ENCODE results near the gene MCCD1. TPM values are rescaled to one million over a fixed set of nuclear protein-coding genes. Genes with fewer than 3 reads are reported as not detected.

MCCD1 gene
- total and polyA plus RNA-seq, 2 of the 13 experiments (the other 11 are each of a cell fraction or from before 2014, with no cell fraction given), result 0.15 TPM; not detected in 1

DNA sequence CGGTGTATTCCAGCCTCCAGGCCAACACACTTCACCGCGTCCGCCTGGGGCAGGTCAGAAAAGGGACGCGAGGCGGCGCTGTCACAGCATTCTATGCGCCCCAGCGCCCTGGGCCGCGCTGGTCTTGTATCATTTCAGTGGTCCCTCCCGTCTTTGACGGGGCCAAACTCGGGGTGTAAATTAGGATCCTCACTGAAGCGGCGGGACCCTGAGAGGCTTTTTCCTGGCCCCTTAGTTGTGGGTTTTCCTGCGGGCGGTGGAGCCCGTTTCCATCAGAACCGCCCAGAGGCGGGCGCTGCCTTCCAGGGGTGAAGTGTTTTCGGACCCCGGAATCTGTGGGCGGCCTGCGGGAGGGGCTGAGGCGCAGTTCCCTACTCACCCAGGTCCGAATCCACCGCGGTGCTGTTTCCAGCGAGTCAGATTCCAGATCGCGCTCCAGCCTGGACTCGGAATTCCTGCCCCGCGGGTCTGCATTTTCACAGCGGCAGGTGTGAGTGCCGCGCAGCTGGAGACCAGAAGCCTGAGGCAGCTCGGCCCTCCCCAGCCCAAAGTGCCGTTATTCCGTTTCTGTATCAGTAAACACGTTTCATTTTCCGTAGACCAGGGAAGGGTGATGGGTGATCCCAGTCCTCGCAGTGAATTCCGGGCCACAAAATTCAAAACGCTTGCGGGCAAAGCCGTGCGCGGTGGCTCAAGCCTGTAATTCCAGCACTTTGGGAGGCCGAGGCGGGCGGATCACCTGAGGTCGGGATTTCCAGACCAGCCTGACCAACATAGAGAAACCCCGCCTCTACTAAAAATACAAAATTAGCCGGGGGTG lies 34.7 kb upstream of the MCCD1 start (continued):
- TF ChIP-seq NPAS2 (CRISPR knock-in tag; IDR thresholded peaks at IDR 0.05; ENCODE audit: borderline replicate concordance) (no peak), HNRNPH1 (optimal IDR thresholded peaks at IDR 0.05; ENCODE audit: low read depth, low read length) (no peak), KMT2A (CRISPR knock-in tag; IDR thresholded peaks at IDR 0.05) (peak; percentile 69), ZNF367 (CRISPR knock-in tag; IDR thresholded peaks at IDR 0.05; ENCODE audit: borderline replicate concordance) (no peak), SP140L (CRISPR knock-in tag; IDR thresholded peaks at IDR 0.05; ENCODE audit: borderline replicate concordance) (0 out of 2 replicates have a peak, but pooled peaks have one; percentile 19), MYC (CRISPR knock-in tag; IDR thresholded peaks at IDR 0.05; ENCODE audit: borderline replicate concordance) (peak; percentile 47; the same call in 1 of the 2 replicates), PLRG1 (conservative IDR thresholded peaks at IDR 0.05) (no peak), ZNF343 (CRISPR knock-in tag; IDR thresholded peaks at IDR 0.05) (no peak), HNRNPLL (IDR thresholded peaks at IDR 0.05; ENCODE audit: low read depth, low read length, poor library complexity, severe bottlenecking) (peak; percentile 41), ATF7-NPFF (CRISPR knock-in tag; IDR thresholded peaks at IDR 0.05; ENCODE audit: low read depth) (no peak; the same call in 1 of the 2 replicates), FOXO1 (CRISPR knock-in tag; IDR thresholded peaks at IDR 0.05) (no peak), HDAC2 (CRISPR knock-in tag; IDR thresholded peaks at IDR 0.05) (peak; percentile 25; the same call in 1 of the 2 replicates), CCAR2 (optimal IDR thresholded peaks at IDR 0.05; ENCODE audit: low read depth, low read length) (no peak), NONO (IDR thresholded peaks at IDR 0.05) (no peak), NONO (CRISPR knock-in tag; conservative IDR thresholded peaks at IDR 0.05) (no peak), ZNF773 (CRISPR knock-in tag; IDR thresholded peaks at IDR 0.05; ENCODE audit: borderline replicate concordance) (no peak), ZBTB38 (CRISPR knock-in tag; IDR thresholded peaks at IDR 0.05) (no peak), ZFX (CRISPR knock-in tag; IDR thresholded peaks at IDR 0.05; ENCODE audit: low read depth) (peak; percentile 79; the same call in 1 of the 2 replicates), TFE3 (CRISPR knock-in tag; IDR thresholded peaks at IDR 0.05) (0 out of 2 replicates have a peak, but pooled peaks have one; percentile 27), ZNF782 (CRISPR knock-in tag; IDR thresholded peaks at IDR 0.05; ENCODE audit: borderline replicate concordance) (0 out of 2 replicates have a peak, but pooled peaks have one; percentile 7), SMAD3 (CRISPR knock-in tag; IDR thresholded peaks at IDR 0.05) (0 out of 2 replicates have a peak, but pooled peaks have one; percentile 56), ARID3A (IDR thresholded peaks at IDR 0.05; ENCODE audit: low read depth, low read length) (no peak), GLI4 (CRISPR knock-in tag; IDR thresholded peaks at IDR 0.05; ENCODE audit: borderline replicate concordance) (no peak)
- TF ChIP-seq, protein P1, sequence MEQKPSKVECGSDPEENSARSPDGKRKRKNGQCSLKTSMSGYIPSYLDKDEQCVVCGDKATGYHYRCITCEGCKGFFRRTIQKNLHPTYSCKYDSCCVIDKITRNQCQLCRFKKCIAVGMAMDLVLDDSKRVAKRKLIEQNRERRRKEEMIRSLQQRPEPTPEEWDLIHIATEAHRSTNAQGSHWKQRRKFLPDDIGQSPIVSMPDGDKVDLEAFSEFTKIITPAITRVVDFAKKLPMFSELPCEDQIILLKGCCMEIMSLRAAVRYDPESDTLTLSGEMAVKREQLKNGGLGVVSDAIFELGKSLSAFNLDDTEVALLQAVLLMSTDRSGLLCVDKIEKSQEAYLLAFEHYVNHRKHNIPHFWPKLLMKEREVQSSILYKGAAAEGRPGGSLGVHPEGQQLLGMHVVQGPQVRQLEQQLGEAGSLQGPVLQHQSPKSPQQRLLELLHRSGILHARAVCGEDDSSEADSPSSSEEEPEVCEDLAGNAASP (CRISPR knock-in tag; IDR thresholded peaks at IDR 0.05; ENCODE audit: borderline replicate concordance), result peak; percentile 57; the same call in 1 of the 2 replicates
- TF ChIP-seq, protein P2, sequence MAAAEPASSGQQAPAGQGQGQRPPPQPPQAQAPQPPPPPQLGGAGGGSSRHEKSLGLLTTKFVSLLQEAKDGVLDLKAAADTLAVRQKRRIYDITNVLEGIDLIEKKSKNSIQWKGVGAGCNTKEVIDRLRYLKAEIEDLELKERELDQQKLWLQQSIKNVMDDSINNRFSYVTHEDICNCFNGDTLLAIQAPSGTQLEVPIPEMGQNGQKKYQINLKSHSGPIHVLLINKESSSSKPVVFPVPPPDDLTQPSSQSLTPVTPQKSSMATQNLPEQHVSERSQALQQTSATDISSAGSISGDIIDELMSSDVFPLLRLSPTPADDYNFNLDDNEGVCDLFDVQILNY (CRISPR knock-in tag; conservative IDR thresholded peaks at IDR 0.05), result no peak

Measured in HepG2 (cell line).